HK-2 (cell line): Measurements from ENCODE around the gene RCCD1.

Experiments used
- DNase-seq: peaks from one replicate; pipeline ENCODE4 v3.0.0-alpha.2; 2018; ENCODE audit not compliant: unreplicated experiment

Gene RCCD1

GRCh38 chr15:90942354-90943120 is 12.1 kb upstream of the RCCD1 start:
- DNase-seq: no peak

GRCh38 chr15:90945091-90945490 is 9.6 kb upstream of the RCCD1 start:
- no peak for DNase-seq

- no peak for DNase-seq
Observed at GRCh38 chr15:90946538-90946937, 8.1 kb upstream of the RCCD1 start.

- no peak for DNase-seq
Observed at GRCh38 chr15:90946941-90947576, 7.6 kb upstream of the RCCD1 start.

GRCh38 chr15:90947577-90948357 is 6.9 kb upstream of the RCCD1 start:
- DNase-seq: no peak

- no peak for DNase-seq
Observed at GRCh38 chr15:90948506-90948905, 6.2 kb upstream of the RCCD1 start.

- DNase-seq: no peak
Observed at GRCh38 chr15:90949979-90950675, 4.6 kb upstream of the RCCD1 start.

GRCh38 chr15:90950676-90951075 is 4.0 kb upstream of the RCCD1 start:
- no peak for DNase-seq

- DNase-seq: no peak
Observed at GRCh38 chr15:90952901-90953677, 1.6 kb upstream of the RCCD1 start.

- DNase-seq: no peak
Observed at GRCh38 chr15:90953947-90954711, 555 bp upstream of the RCCD1 start.

- no peak for DNase-seq
Observed at GRCh38 chr15:90955624-90956273, 1.1 kb downstream of the RCCD1 start.

GRCh38 chr15:90956274-90957030 is 1.8 kb downstream of the RCCD1 start:
- no peak for DNase-seq

- no peak for DNase-seq
Observed at GRCh38 chr15:90957031-90957790, 2.5 kb downstream of the RCCD1 start.

- no peak for DNase-seq
Observed at GRCh38 chr15:90957791-90958190, 3.1 kb downstream of the RCCD1 start.

- DNase-seq: no peak
Observed at GRCh38 chr15:90959028-90959595, 4.4 kb downstream of the RCCD1 start.

GRCh38 chr15:90959894-90960293 is 5.2 kb downstream of the RCCD1 start:
- no peak for DNase-seq

- DNase-seq: no peak
Observed at GRCh38 chr15:90960298-90961091, 5.8 kb downstream of the RCCD1 start.
